B cell (primary cell): ENCODE data around the gene IL1RL2. TPM values are rescaled to one million over a fixed set of nuclear protein-coding genes. Genes with fewer than 3 reads are reported as not detected.

Experiments
- ATAC-seq: fragments of 200-7000 bp; cut with Tn5 transposase; one replicate; pipeline ENCODE4 v1.10.0; 2021; ENCODE audit warnings: low read depth, mild to moderate bottlenecking, moderate number of reproducible peaks, moderate library complexity
- CTCF ChIA-PET: fragments of 350-600 bp; sonication (Branson Sonifier 250); formaldehyde crosslinking; loops from one replicate; lab custom pipeline; 2021; ENCODE audit warnings: antibody characterized with exemption, inconsistent platforms; lab: Charles Lee
- POLR2A ChIA-PET: fragments of 350-600 bp; sonication (Branson Sonifier 250); formaldehyde crosslinking; loops from one replicate; lab custom pipeline; 2021; ENCODE audit warnings: antibody characterized with exemption; lab: Charles Lee
- DNase-seq: peaks from one replicate; pipeline ENCODE4 v3.0.0; 2013
- H2AFZ ChIP-seq: 2 replicates; pipeline ENCODE4 v1.6.1; 2012; ENCODE audit warnings: mild to moderate bottlenecking, low read depth, low read length; ENCODE audit not compliant: insufficient read depth, poor library complexity, severe bottlenecking
- H3K27ac ChIP-seq, 2 donors: 1 replicate in 1 of 2; 2 replicates in 1 of 2; pipeline ENCODE4 v1.5.1; 2012 to 2013; ENCODE audit warnings: low read length in 2 of 2, mild to moderate bottlenecking in 2 of 2, moderate library complexity in 1 of 2
- H3K27me3 ChIP-seq, 4 experiments: fragments of 200-600 bp in 1 of 4; sonication (generic) in 1 of 4; replicated peaks in 1 of 4; 1 replicate in 2 of 4; 2 replicates in 2 of 4; pipeline versions ENCODE4 v1.6.1 to v1.7.0; 2013 to 2016; ENCODE audit warnings: low read length in 3 of 4, mild to moderate bottlenecking in 2 of 4, mixed read lengths in 1 of 4, moderate library complexity in 1 of 4; ENCODE audit not compliant: insufficient read depth in 4 of 4, control insufficient read depth in 3 of 4; ENCODE audit errors: control extremely low read depth in 1 of 4
- H3K36me3 ChIP-seq, 2 experiments: replicated peaks in 1 of 2; 1 replicate in 1 of 2; 2 replicates in 1 of 2; pipeline versions ENCODE4 v1.6.1 to v1.7.1; 2013; ENCODE audit warnings: low read length in 1 of 2; ENCODE audit not compliant: insufficient read depth in 2 of 2, control insufficient read depth in 1 of 2; ENCODE audit errors: control extremely low read depth in 1 of 2, extremely low read depth in 1 of 2
- H3K4me1 ChIP-seq, 2 donors: fragments of 200-600 bp in 1 of 2; sonication (generic) in 1 of 2; 1 replicate in 1 of 2; 2 replicates in 1 of 2; pipeline versions ENCODE4 v1.5.1 to v1.6.1; 2013 to 2017; ENCODE audit warnings: low read length in 2 of 2; ENCODE audit not compliant: control insufficient read depth in 2 of 2, insufficient read depth in 2 of 2
- H3K4me2 ChIP-seq: replicated peaks from 2 replicates; pipeline ENCODE3; 2012; ENCODE audit warnings: mild to moderate bottlenecking, low read depth, low read length; ENCODE audit not compliant: poor library complexity, severe bottlenecking
- H3K4me3 ChIP-seq, 5 experiments: fragments of 200-600 bp in 1 of 5; sonication (generic) in 1 of 5; 1 replicate in 3 of 5; 2 replicates in 2 of 5; pipeline versions ENCODE4 v1.5.1 to v1.7.0; 2011 to 2016; ENCODE audit warnings: low read length in 4 of 5, mild to moderate bottlenecking in 4 of 5, low read depth in 2 of 5, control low read depth in 1 of 5, moderate library complexity in 1 of 5; ENCODE audit not compliant: insufficient read depth in 1 of 5; ENCODE audit errors: control extremely low read depth in 1 of 5, extremely low read depth in 1 of 5
- H3K79me2 ChIP-seq: fragments of 200-600 bp; sonication (generic); one replicate; pipeline ENCODE4 v1.6.0; 2016; ENCODE audit warnings: low read length; ENCODE audit not compliant: control insufficient read depth, insufficient read depth
- H3K9ac ChIP-seq: fragments of 200-600 bp; sonication (generic); 2 replicates; pipeline ENCODE4 v1.6.1; 2017; ENCODE audit warnings: mild to moderate bottlenecking, low read length, moderate library complexity
- H3K9me3 ChIP-seq, 3 donors: one replicate each; pipeline versions ENCODE4 v1.6.1 to v1.7.1; 2013; ENCODE audit warnings: low read length in 2 of 3; ENCODE audit not compliant: control insufficient read depth in 2 of 3, insufficient read depth in 1 of 3; ENCODE audit errors: control extremely low read depth in 1 of 3
- H4K20me1 ChIP-seq: 2 replicates; pipeline ENCODE4 v1.6.0; 2012; ENCODE audit warnings: mild to moderate bottlenecking, low read length; ENCODE audit not compliant: insufficient read depth, control insufficient read depth, poor library complexity, severe bottlenecking
- H3K27ac Mint-ChIP-seq: one replicate; pipeline ENCODE4 v1.8.0; 2021; ENCODE audit warnings: mixed read lengths
- H3K27me3 Mint-ChIP-seq: one replicate; pipeline ENCODE4 v1.8.0; 2021; ENCODE audit warnings: mixed read lengths
- H3K4me1 Mint-ChIP-seq: one replicate; pipeline ENCODE4 v1.8.0; 2021; ENCODE audit warnings: mixed read lengths
- H3K4me3 Mint-ChIP-seq: one replicate; pipeline ENCODE4 v1.8.0; 2021; ENCODE audit warnings: mixed read lengths
- H3K9me3 Mint-ChIP-seq: one replicate; pipeline ENCODE4 v1.8.0; 2022; ENCODE audit warnings: mixed read lengths; ENCODE audit not compliant: insufficient read depth
- EZH2 ChIP-seq: IDR thresholded peaks from 2 replicates; pipeline ENCODE4 v1.6.1; 2012; ENCODE audit warnings: borderline replicate concordance, low read depth, mild to moderate bottlenecking, moderate library complexity, low read length; ENCODE audit not compliant: insufficient read depth, poor library complexity, severe bottlenecking
- WGBS: methylation state at CpG from one replicate; pipeline ENCODE4 v1.1.5; 2013; ENCODE audit warnings: missing lambda C conversion rate; ENCODE audit not compliant: insufficient coverage; 5-methylcytosine and 5-hydroxymethylcytosine counted together
- intact Hi-C: fragments of 100-400 bp; cut with micrococcal nuclease; formaldehyde crosslinking; loops from one replicate; pipeline ENCODE4 v1.10.0; 2022
- polyA plus RNA-seq: library from polyadenylated mRNA; depleted of rRNA; stranded (reverse); fragments of >200 nt; gene quantifications from 2 replicates; pipeline ENCODE4 v1.2.3, GENCODE V29; 2012
- total RNA-seq, 2 donors: library from RNA; stranded (reverse); fragments of 120-200 nt in 1 of 2; gene quantifications; 1 replicate in 1 of 2; 2 replicates in 1 of 2; pipeline versions ENCODE4 v1.2.3 to v1.2.4, GENCODE V29; 2013 to 2022
- TF ChIP-seq, protein P1 (sequence below): fragments of 200-600 bp; IDR thresholded peaks from one replicate; pipeline ENCODE4 v1.8.0; 2022; ENCODE audit warnings: antibody characterized with exemption, mild to moderate bottlenecking

Gene IL1RL2
- total and polyA plus RNA-seq, 2 donors (not counting 1 experiment from before 2014, with no cell fraction given), result not detected

DNA sequence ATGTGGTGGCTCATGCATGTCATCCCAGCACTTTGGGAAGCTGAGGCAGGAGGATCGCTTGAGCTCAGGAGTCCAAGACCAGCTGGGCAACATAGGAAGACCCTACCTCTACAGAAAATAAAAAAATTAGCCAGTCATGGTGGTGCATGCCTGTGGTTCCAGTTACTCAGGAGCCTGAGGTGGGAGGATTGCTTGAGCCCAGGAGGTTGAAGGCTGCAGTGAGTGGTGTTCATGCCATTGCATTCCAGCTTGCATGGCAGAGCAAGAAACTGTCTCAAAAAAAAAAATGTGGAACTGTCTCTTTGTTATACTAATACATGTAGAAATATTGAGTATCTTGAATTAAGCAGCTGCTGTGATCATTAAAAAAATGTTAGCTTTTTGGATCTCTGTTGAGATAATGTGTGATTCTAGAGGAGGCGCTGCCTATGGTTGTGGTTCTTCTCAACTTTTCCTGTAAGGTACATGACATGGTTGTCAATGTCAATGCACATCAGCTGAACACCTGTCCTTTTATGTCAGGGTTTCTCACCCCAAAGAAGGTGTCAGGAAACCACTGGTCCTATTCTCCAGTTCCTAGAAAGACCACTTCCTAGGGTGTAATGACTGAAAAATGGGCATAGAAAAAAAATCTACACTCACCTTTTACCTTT, 89.9 kb downstream of the IL1RL2 start:
- no peak for DNase-seq
- H3K27ac Mint-ChIP-seq, result no peak overlapping the region

DNA sequence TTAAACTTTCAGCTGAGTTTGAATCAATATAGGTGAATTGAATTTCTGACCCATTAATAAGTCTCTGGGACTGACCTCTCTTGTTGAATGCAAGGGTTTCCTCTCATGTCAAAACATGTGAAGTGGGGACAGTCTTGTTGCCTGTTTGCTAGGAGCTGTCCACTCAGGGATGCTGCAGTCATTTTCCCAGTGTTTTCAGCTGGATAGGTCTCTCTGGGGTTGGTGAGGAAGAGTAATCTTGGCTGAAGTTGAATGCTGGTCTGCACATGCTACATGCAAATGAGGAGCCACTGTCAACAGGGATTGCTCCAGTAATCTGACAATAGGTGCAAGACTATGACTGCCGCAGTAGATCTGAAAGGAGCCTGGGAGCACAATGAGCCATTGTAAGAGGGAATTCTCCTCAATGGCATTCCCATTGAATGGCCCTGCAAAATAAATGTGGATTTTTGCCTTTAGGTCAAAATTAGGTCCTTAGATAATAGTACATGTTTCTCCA, 90.4 kb downstream of the IL1RL2 start:
- Mint-ChIP-seq H3K4me1 (no peaks in the 10 kb centered on the region), H3K27me3 (peaks cover 34% of the 10 kb centered on the region), H3K4me3 (no peak overlapping the region), H3K9me3 (no peaks in the 10 kb centered on the region), H3K27ac (no peak overlapping the region)
- WGBS, result no CpG with 5 or more reads among the region's 1 CpG
- no peak for ATAC-seq
- Histone ChIP-seq H3K4me1 (no peaks in the 10 kb centered on the region), H3K4me2 (no peak overlapping the region), H3K27me3 (peaks cover 0 to 4% (median 2%) of the 10 kb centered on the region in 4 experiments), H3K4me3 (no peak overlapping the region), H3K9me3 (peaks cover 0 to 2% (median 0%) of the 10 kb centered on the region in 3 donors), H3K9ac (no peak overlapping the region), H4K20me1 (no peaks in the 10 kb centered on the region), H3K36me3 (no peaks in the 10 kb centered on the region), H2AFZ (no peak overlapping the region), H3K27ac (no peak overlapping the region), H3K79me2 (no peaks in the 10 kb centered on the region)
- intact Hi-C loops, result no loop called here
- DNase-seq, result no peak
- POLR2A ChIA-PET, result no interaction called here
- CTCF ChIA-PET, result no interaction called here
- TF ChIP-seq, protein P1, sequence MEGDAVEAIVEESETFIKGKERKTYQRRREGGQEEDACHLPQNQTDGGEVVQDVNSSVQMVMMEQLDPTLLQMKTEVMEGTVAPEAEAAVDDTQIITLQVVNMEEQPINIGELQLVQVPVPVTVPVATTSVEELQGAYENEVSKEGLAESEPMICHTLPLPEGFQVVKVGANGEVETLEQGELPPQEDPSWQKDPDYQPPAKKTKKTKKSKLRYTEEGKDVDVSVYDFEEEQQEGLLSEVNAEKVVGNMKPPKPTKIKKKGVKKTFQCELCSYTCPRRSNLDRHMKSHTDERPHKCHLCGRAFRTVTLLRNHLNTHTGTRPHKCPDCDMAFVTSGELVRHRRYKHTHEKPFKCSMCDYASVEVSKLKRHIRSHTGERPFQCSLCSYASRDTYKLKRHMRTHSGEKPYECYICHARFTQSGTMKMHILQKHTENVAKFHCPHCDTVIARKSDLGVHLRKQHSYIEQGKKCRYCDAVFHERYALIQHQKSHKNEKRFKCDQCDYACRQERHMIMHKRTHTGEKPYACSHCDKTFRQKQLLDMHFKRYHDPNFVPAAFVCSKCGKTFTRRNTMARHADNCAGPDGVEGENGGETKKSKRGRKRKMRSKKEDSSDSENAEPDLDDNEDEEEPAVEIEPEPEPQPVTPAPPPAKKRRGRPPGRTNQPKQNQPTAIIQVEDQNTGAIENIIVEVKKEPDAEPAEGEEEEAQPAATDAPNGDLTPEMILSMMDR, result no peak
- TF ChIP-seq EZH2, result no peak

More for the DNA sequence above, 89.9 kb downstream of the IL1RL2 start:
- ChIA-PET CTCF (no interaction called here), POLR2A (no interaction called here)
- Histone ChIP-seq H3K9me3 (peaks cover 0 to 2% (median 0%) of the 10 kb centered on the region in 3 donors), H3K4me2 (no peak overlapping the region), H3K27ac (no peak overlapping the region), H3K9ac (no peak overlapping the region), H3K79me2 (no peaks in the 10 kb centered on the region), H2AFZ (no peak overlapping the region), H3K27me3 (peaks cover 0 to 4% (median 2%) of the 10 kb centered on the region in 4 experiments), H3K36me3 (no peaks in the 10 kb centered on the region), H3K4me3 (no peak overlapping the region), H3K4me1 (no peaks in the 10 kb centered on the region), H4K20me1 (no peaks in the 10 kb centered on the region)
- 100% methylated on average over 1 of the region's 2 CpGs for WGBS
- TF ChIP-seq, protein P1, result no peak
- TF ChIP-seq EZH2, result no peak
- Mint-ChIP-seq H3K4me3 (no peak overlapping the region), H3K4me1 (no peaks in the 10 kb centered on the region), H3K27me3 (peaks cover 34% of the 10 kb centered on the region), H3K9me3 (no peaks in the 10 kb centered on the region)
- no peak for ATAC-seq
- intact Hi-C loops, result no loop called here
